Liver (tissue), 3 donors: ENCODE results near the gene MICAL2.

Experiments used
- CTCF ChIP-seq: fragments of 150-350 bp; IDR thresholded peaks from 2 replicates; pipeline ENCODE4 v1.5.1; 2017; ENCODE audit warnings: improper control_type of control experiment, low read depth, low read length; ENCODE audit not compliant: missing input control
- EGR1 ChIP-seq, 2 donors: IDR thresholded peaks; 2 replicates each; pipeline ENCODE4 v1.6.1; 2016 to 2018; ENCODE audit warnings: antibody characterized with exemption in 2 of 2, low read depth in 2 of 2
- GABPA ChIP-seq, 2 donors: IDR thresholded peaks in 1 of 2; conservative IDR thresholded peaks in 1 of 2; 2 replicates each; pipeline ENCODE4 v1.6.1; 2016; ENCODE audit warnings: antibody characterized with exemption in 2 of 2, mild to moderate bottlenecking in 1 of 2, moderate library complexity in 1 of 2
- HNF4G ChIP-seq: IDR thresholded peaks from 2 replicates; pipeline ENCODE4 v1.6.1; 2016; ENCODE audit warnings: antibody characterized with exemption
- MAX ChIP-seq: IDR thresholded peaks from 2 replicates; pipeline ENCODE4 v1.6.1; 2016; ENCODE audit warnings: antibody characterized with exemption
- RAD21 ChIP-seq, 2 donors: IDR thresholded peaks; 2 replicates each; pipeline ENCODE4 v1.6.1; 2016; ENCODE audit warnings: antibody characterized with exemption in 2 of 2, mild to moderate bottlenecking in 2 of 2
- REST ChIP-seq: IDR thresholded peaks from 2 replicates; pipeline ENCODE4 v1.6.1; 2016; ENCODE audit warnings: antibody characterized with exemption, mild to moderate bottlenecking
- SP1 ChIP-seq: IDR thresholded peaks from 2 replicates; pipeline ENCODE4 v1.6.1; 2018; ENCODE audit warnings: antibody characterized with exemption, mild to moderate bottlenecking
- TAF1 ChIP-seq: conservative IDR thresholded peaks from 2 replicates; pipeline ENCODE4 v1.6.1; 2016; ENCODE audit warnings: antibody characterized with exemption, mild to moderate bottlenecking
- TF ChIP-seq, protein P1 (sequence below): IDR thresholded peaks from 2 replicates; pipeline ENCODE4 v1.6.1; 2016; ENCODE audit warnings: antibody characterized with exemption
- donor health status: healthy.
- donor health status: healthy.

DNA sequence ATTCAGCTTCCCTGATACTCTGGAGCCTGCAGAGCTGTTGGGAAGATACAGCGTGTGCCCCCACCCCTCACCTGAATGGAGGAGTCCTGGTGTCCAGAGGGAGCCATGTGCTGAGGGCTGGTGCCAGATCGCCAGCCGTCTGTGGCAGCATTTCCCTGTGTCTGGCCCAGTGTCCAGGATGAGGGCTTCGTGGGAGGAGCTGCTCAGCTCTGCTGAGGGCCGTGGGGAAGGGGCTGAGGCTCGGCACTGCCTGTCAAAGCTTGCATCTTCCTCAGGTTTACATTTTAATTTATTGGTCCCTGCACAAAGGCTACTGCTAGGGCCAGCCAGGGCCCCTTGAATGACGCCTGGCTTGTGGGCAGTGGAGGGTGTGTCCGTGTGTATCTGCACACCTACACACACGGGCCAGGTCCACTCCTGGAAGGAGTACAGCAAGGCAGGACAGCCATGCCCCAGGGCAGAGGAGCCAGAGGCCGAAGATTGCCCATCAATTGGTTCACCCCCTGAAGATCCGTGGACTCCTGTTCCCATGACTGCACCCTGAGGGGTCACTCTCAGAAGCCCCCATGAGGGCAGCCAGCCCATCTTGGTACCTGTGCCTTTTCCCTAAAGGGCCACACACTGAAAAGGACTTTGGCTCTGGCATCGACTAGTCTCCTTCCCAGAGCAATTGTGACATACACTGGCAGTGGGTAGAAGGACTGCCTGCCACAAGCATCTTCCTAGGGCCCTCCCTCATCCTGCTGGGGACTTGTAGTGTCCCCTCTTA is 159.2 kb downstream of the MICAL2 start:
- no peak for TF ChIP-seq REST
- no peak for TF ChIP-seq HNF4G
- TF ChIP-seq SP1: no peak
- no peak for TF ChIP-seq CTCF
- TF ChIP-seq GABPA (IDR thresholded peaks at IDR 0.05 in 1 of 2, conservative IDR thresholded peaks at IDR 0.05 in 1 of 2): no peak
- TF ChIP-seq, protein P1, sequence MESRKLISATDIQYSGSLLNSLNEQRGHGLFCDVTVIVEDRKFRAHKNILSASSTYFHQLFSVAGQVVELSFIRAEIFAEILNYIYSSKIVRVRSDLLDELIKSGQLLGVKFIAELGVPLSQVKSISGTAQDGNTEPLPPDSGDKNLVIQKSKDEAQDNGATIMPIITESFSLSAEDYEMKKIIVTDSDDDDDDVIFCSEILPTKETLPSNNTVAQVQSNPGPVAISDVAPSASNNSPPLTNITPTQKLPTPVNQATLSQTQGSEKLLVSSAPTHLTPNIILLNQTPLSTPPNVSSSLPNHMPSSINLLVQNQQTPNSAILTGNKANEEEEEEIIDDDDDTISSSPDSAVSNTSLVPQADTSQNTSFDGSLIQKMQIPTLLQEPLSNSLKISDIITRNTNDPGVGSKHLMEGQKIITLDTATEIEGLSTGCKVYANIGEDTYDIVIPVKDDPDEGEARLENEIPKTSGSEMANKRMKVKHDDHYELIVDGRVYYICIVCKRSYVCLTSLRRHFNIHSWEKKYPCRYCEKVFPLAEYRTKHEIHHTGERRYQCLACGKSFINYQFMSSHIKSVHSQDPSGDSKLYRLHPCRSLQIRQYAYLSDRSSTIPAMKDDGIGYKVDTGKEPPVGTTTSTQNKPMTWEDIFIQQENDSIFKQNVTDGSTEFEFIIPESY: no peak
- no peak for TF ChIP-seq EGR1 (IDR thresholded peaks at IDR 0.05; ENCODE audit: low read depth in 2 of 2)
- no peak for TF ChIP-seq MAX
- no peak for TF ChIP-seq TAF1
- no peak for TF ChIP-seq RAD21 (IDR thresholded peaks at IDR 0.05)
